KMS-11 (cell line): Measurements from ENCODE around the gene SPTY2D1.

Experiments used
- H2AFZ ChIP-seq: fragments of 200-600 bp; sonication (generic); 2 replicates; pipeline ENCODE4 v1.6.1; 2016; ENCODE audit warnings: antibody characterized with exemption, mixed run types, low read depth
- H3K27ac ChIP-seq: fragments of 200-600 bp; sonication (generic); 2 replicates; pipeline ENCODE4 v1.6.1; 2016; ENCODE audit warnings: mild to moderate bottlenecking, mixed run types
- H3K27me3 ChIP-seq: fragments of 200-600 bp; sonication (generic); 2 replicates; pipeline ENCODE4 v1.6.1; 2017; ENCODE audit warnings: mild to moderate bottlenecking, low read depth, mixed run types, moderate library complexity; ENCODE audit not compliant: insufficient read depth
- H3K36me3 ChIP-seq: fragments of 200-600 bp; sonication (generic); 2 replicates; pipeline ENCODE4 v1.6.1; 2017; ENCODE audit warnings: mild to moderate bottlenecking, mixed run types; ENCODE audit not compliant: insufficient read depth
- H3K4me1 ChIP-seq: fragments of 200-600 bp; sonication (generic); 2 replicates; pipeline ENCODE4 v1.6.1; 2016; ENCODE audit warnings: mild to moderate bottlenecking, low read depth, mixed run types; ENCODE audit not compliant: poor library complexity, severe bottlenecking
- H3K4me2 ChIP-seq: fragments of 200-600 bp; sonication (generic); 2 replicates; pipeline ENCODE4 v1.7.0; 2016; ENCODE audit warnings: mild to moderate bottlenecking, mixed run types
- H3K4me3 ChIP-seq: fragments of 200-600 bp; sonication (generic); IDR thresholded peaks from 2 replicates; pipeline ENCODE4 v1.6.1; 2017; ENCODE audit warnings: low read depth, low read length, mixed read lengths; ENCODE audit not compliant: insufficient read depth
- H3K79me2 ChIP-seq: fragments of 200-600 bp; sonication (generic); 2 replicates; pipeline ENCODE4 v1.6.1; 2016; ENCODE audit warnings: low read depth, mixed run types; ENCODE audit not compliant: insufficient read depth
- H3K9ac ChIP-seq: fragments of 200-600 bp; sonication (generic); 2 replicates; pipeline ENCODE4 v1.6.1; 2016; ENCODE audit warnings: mild to moderate bottlenecking, mixed run types
- H4K20me1 ChIP-seq: fragments of 200-600 bp; sonication (generic); 2 replicates; pipeline ENCODE4 v1.6.1; 2016; ENCODE audit warnings: mild to moderate bottlenecking, mixed run types; ENCODE audit not compliant: insufficient read depth
- CTCF ChIP-seq: fragments of 200-600 bp; sonication (generic); conservative IDR thresholded peaks from 2 replicates; pipeline ENCODE4 v1.6.1; 2017; ENCODE audit warnings: low read depth, mild to moderate bottlenecking, antibody characterized with exemption, low read length, moderate library complexity, mixed read lengths

The SPTY2D1 gene

GRCh38 chr11:18575361-18575760 is 58.8 kb downstream of the SPTY2D1 start:
- Histone ChIP-seq H3K79me2 (no peaks in the 10 kb centered on the region), H3K36me3 (no peaks in the 10 kb centered on the region)
- TF ChIP-seq CTCF = no peak

GRCh38 chr11:18567081-18567480 is 67.1 kb downstream of the SPTY2D1 start:
- Histone ChIP-seq H3K9ac (no peak overlapping the region), H3K27me3 (no peaks in the 10 kb centered on the region), H3K4me2 (no peak overlapping the region), H2AFZ (no peak overlapping the region), H3K4me3 (no peak overlapping the region), H4K20me1 (no peaks in the 10 kb centered on the region), H3K27ac (no peak overlapping the region), H3K4me1 (no peaks in the 10 kb centered on the region), H3K36me3 (no peaks in the 10 kb centered on the region), H3K79me2 (no peaks in the 10 kb centered on the region)
- no peak for TF ChIP-seq CTCF

More at GRCh38 chr11:18575361-18575760, 58.8 kb downstream of the SPTY2D1 start:
- H3K27ac ChIP-seq = no peak overlapping the region
- no peak overlapping the region for H2AFZ ChIP-seq
- H3K9ac ChIP-seq = no peak overlapping the region
- no peak overlapping the region for H3K4me3 ChIP-seq
- H3K27me3 ChIP-seq = no peaks in the 10 kb centered on the region
- no peaks in the 10 kb centered on the region for H4K20me1 ChIP-seq
- H3K4me2 ChIP-seq = no peak overlapping the region
- H3K4me1 ChIP-seq = peaks cover 26% of the 10 kb centered on the region

GRCh38 chr11:18566406-18566805 is 67.7 kb downstream of the SPTY2D1 start:
- Histone ChIP-seq H3K27me3 (no peaks in the 10 kb centered on the region), H3K4me1 (no peaks in the 10 kb centered on the region), H3K36me3 (no peaks in the 10 kb centered on the region), H3K4me3 (no peak overlapping the region), H4K20me1 (no peaks in the 10 kb centered on the region), H3K27ac (no peak overlapping the region), H3K4me2 (no peak overlapping the region), H3K9ac (no peak overlapping the region), H2AFZ (no peak overlapping the region), H3K79me2 (no peaks in the 10 kb centered on the region)
- TF ChIP-seq CTCF = no peak

- H3K4me1 ChIP-seq = no peaks in the 10 kb centered on the region
- H2AFZ ChIP-seq = no peak overlapping the region
- no peak overlapping the region for H3K27ac ChIP-seq
- no peaks in the 10 kb centered on the region for H3K79me2 ChIP-seq
- no peaks in the 10 kb centered on the region for H3K36me3 ChIP-seq
- H4K20me1 ChIP-seq = no peaks in the 10 kb centered on the region
- no peak overlapping the region for H3K9ac ChIP-seq
- no peak overlapping the region for H3K4me2 ChIP-seq
- H3K4me3 ChIP-seq = no peak overlapping the region
- TF ChIP-seq CTCF = no peak
- no peaks in the 10 kb centered on the region for H3K27me3 ChIP-seq
These were observed 70.0 kb downstream of the SPTY2D1 start for GRCh38 chr11:18564149-18564548.
